HCT116 (cell line): ENCODE data around the gene ADGRB3.

ENCODE experiments used
- CTCF ChIP-seq, 3 experiments: fragments of 200-600 bp in 1 of 3; sonication (generic) in 1 of 3; IDR thresholded peaks in 2 of 3; conservative IDR thresholded peaks in 1 of 3; 2 replicates each; pipeline ENCODE4 v1.5.1; 2012 to 2017; ENCODE audit warnings: low read depth in 2 of 3, low read length in 2 of 3, antibody characterized with exemption in 1 of 3, borderline replicate concordance in 1 of 3, control low read depth in 1 of 3, mild to moderate bottlenecking in 1 of 3, mixed read lengths in 1 of 3, mixed run types in 1 of 3, moderate library complexity in 1 of 3; ENCODE audit not compliant: insufficient read depth in 1 of 3
- MAX ChIP-seq: IDR thresholded peaks from 2 replicates; pipeline ENCODE4 v1.6.1; 2012
- POLR2A ChIP-seq: IDR thresholded peaks from 2 replicates; pipeline ENCODE4 v1.7.0; 2011; ENCODE audit warnings: borderline replicate concordance; ENCODE audit not compliant: insufficient read depth, insufficient read length; ENCODE audit errors: extremely low read depth
- POLR2AphosphoS5 ChIP-seq: IDR thresholded peaks from 2 replicates; pipeline ENCODE4 v1.6.1; 2011; ENCODE audit warnings: mild to moderate bottlenecking, low read depth, low read length, moderate library complexity
- RAD21 ChIP-seq: IDR thresholded peaks from 2 replicates; pipeline ENCODE4 v1.6.1; 2012; ENCODE audit warnings: low read depth, mild to moderate bottlenecking
- REST ChIP-seq: IDR thresholded peaks from 2 replicates; pipeline ENCODE4 v1.6.1; 2012; ENCODE audit warnings: low read depth
- SIN3A ChIP-seq: IDR thresholded peaks from 2 replicates; pipeline ENCODE4 v1.6.1; 2012; ENCODE audit warnings: low read depth
- TF ChIP-seq, protein P1 (sequence below): IDR thresholded peaks from 2 replicates; pipeline ENCODE4 v1.6.1; 2012

DNA sequence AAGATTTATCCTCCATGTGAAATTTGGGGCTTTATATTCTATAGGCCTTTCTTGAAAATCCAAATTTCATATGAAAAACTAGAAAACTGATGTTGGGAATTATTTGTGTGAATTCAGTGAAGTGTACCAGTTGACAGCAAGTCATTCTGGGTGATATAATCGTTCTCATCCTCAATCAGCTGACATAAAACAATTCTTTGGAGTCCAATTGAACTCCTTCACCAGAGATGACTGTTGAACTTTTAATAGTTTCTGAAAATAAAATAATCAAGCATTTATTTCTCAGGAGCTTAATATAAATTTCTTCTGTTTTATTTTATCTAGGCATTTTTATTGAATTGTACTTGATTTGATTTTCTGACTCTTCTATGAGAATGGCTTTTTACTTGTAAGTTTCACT lies 92.6 kb downstream of the ADGRB3 start:
- TF ChIP-seq POLR2A = no peak
- no peak for TF ChIP-seq RAD21
- TF ChIP-seq CTCF (IDR thresholded peaks at IDR 0.05 in 2 of 3, conservative IDR thresholded peaks at IDR 0.05 in 1 of 3; ENCODE audit: borderline replicate concordance in 1 of 3, insufficient read depth in 1 of 3, low read depth in 2 of 3, low read length in 2 of 3) = no peak
- TF ChIP-seq MAX = no peak
- TF ChIP-seq REST = no peak
- no peak for TF ChIP-seq SIN3A
- TF ChIP-seq, protein P1, sequence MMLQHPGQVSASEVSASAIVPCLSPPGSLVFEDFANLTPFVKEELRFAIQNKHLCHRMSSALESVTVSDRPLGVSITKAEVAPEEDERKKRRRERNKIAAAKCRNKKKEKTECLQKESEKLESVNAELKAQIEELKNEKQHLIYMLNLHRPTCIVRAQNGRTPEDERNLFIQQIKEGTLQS = no peak
- TF ChIP-seq POLR2AphosphoS5 = no peak
